Glutamatergic neuron (in vitro differentiated cells): ENCODE results near the gene PHF11. TPM values are rescaled to one million over a fixed set of nuclear protein-coding genes. Genes with fewer than 3 reads are reported as not detected.

Source experiments
- DNase-seq: peaks from one replicate; pipeline ENCODE4 v3.0.0; 2022
- H3K27ac Mint-ChIP-seq: one replicate; pipeline ENCODE4 v1.8.0; 2020; ENCODE audit warnings: mild to moderate bottlenecking, mixed read lengths, inconsistent platforms; ENCODE audit not compliant: unreplicated experiment
- H3K27me3 Mint-ChIP-seq: one replicate; pipeline ENCODE4 v1.8.0; 2020; ENCODE audit warnings: mild to moderate bottlenecking, moderate library complexity, mixed read lengths, inconsistent platforms; ENCODE audit not compliant: unreplicated experiment
- H3K36me3 Mint-ChIP-seq: one replicate; pipeline ENCODE4 v1.8.0; 2020; ENCODE audit warnings: mild to moderate bottlenecking, mixed read lengths, inconsistent platforms; ENCODE audit not compliant: unreplicated experiment
- H3K4me1 Mint-ChIP-seq: one replicate; pipeline ENCODE4 v1.8.0; 2020; ENCODE audit warnings: mild to moderate bottlenecking, low read depth, mixed read lengths, inconsistent platforms; ENCODE audit not compliant: unreplicated experiment
- H3K4me3 Mint-ChIP-seq: one replicate; pipeline ENCODE4 v1.8.0; 2020; ENCODE audit warnings: mild to moderate bottlenecking, mixed read lengths, inconsistent platforms; ENCODE audit not compliant: unreplicated experiment
- H3K9me3 Mint-ChIP-seq: one replicate; pipeline ENCODE4 v1.8.0; 2020; ENCODE audit warnings: mild to moderate bottlenecking, moderate library complexity, mixed read lengths, inconsistent platforms; ENCODE audit not compliant: unreplicated experiment
- total RNA-seq: library from RNA; stranded (reverse); fragmentation: NEBNext Ultra II Directional; extraction: Animal tissue kit (Norgen Biotek cat#: 25700); gene quantifications from one replicate; pipeline ENCODE4 v1.2.1, GENCODE V29; 2021; ENCODE audit not compliant: unreplicated experiment
- TF ChIP-seq, protein P1 (sequence below): fragments of 200-600 bp; sonication (generic); IDR thresholded peaks from one replicate; pipeline ENCODE4 v1.5.0; 2021; ENCODE audit not compliant: partially characterized antibody, unreplicated experiment

Gene PHF11
- total RNA-seq, 1 donor from 2014 or later, result 4.3 TPM

DNA sequence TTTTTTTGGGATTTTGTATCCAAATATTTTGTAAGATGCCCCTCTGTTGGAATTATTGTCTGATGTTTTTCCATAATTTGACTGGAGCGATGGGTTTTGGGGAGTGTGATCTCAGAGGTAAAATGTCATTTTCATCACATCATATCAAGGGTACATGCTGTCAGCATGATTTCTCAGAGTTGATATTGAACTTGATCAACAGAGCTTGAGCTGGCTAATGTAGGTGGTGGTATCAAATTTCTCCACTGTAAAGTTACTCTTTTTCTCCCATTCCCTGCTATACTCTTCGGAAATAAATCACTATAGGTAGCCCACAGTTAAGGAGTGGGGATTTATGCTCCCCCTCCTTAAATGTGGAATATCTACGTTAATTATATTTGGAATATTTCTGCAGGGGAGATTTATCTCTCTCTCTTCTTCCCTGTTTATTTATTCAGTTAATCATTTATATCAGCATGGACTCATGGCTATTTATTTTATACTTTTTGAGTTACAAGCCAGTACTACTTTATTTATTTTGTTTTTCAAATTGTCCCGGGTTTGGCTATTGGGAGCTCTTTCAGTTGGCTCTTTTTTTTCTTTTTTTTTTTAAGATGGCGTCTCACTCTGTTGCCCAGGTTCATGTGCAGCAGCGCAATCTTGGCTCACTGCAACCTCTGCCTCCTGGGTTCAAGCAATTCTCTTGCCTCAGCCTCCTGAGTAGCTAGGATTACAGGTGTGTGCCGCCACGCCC is 42.9 kb upstream of the PHF11 start:
- H3K36me3 Mint-ChIP-seq, result no peaks in the 10 kb centered on the region
- H3K27ac Mint-ChIP-seq, result no peak overlapping the region
- no peak for DNase-seq
- no peak overlapping the region for H3K4me3 Mint-ChIP-seq
- H3K4me1 Mint-ChIP-seq, result peaks cover 5% of the 10 kb centered on the region
- H3K9me3 Mint-ChIP-seq, result no peaks in the 10 kb centered on the region
- TF ChIP-seq, protein P1, sequence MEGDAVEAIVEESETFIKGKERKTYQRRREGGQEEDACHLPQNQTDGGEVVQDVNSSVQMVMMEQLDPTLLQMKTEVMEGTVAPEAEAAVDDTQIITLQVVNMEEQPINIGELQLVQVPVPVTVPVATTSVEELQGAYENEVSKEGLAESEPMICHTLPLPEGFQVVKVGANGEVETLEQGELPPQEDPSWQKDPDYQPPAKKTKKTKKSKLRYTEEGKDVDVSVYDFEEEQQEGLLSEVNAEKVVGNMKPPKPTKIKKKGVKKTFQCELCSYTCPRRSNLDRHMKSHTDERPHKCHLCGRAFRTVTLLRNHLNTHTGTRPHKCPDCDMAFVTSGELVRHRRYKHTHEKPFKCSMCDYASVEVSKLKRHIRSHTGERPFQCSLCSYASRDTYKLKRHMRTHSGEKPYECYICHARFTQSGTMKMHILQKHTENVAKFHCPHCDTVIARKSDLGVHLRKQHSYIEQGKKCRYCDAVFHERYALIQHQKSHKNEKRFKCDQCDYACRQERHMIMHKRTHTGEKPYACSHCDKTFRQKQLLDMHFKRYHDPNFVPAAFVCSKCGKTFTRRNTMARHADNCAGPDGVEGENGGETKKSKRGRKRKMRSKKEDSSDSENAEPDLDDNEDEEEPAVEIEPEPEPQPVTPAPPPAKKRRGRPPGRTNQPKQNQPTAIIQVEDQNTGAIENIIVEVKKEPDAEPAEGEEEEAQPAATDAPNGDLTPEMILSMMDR, result no peak
- H3K27me3 Mint-ChIP-seq, result no peaks in the 10 kb centered on the region

- H3K9me3 Mint-ChIP-seq, result no peaks in the 10 kb centered on the region
- H3K36me3 Mint-ChIP-seq, result no peaks in the 10 kb centered on the region
- DNase-seq, result no peak
- no peak overlapping the region for H3K4me3 Mint-ChIP-seq
- H3K27ac Mint-ChIP-seq, result no peak overlapping the region
- H3K4me1 Mint-ChIP-seq, result peaks cover 5% of the 10 kb centered on the region
- H3K27me3 Mint-ChIP-seq, result no peaks in the 10 kb centered on the region
- TF ChIP-seq, protein P1, result no peak
These were observed 42.3 kb upstream of the PHF11 start for GRCh38 chr13:49453465-49453864.

GRCh38 chr13:49454388-49455006 is 41.3 kb upstream of the PHF11 start:
- H3K9me3 Mint-ChIP-seq, result no peaks in the 10 kb centered on the region
- H3K27me3 Mint-ChIP-seq, result no peaks in the 10 kb centered on the region
- TF ChIP-seq, protein P1, result no peak
- H3K4me1 Mint-ChIP-seq, result peaks cover 5% of the 10 kb centered on the region
- H3K27ac Mint-ChIP-seq, result no peak overlapping the region
- no peak for DNase-seq
- no peak overlapping the region for H3K4me3 Mint-ChIP-seq
- H3K36me3 Mint-ChIP-seq, result no peaks in the 10 kb centered on the region

DNA sequence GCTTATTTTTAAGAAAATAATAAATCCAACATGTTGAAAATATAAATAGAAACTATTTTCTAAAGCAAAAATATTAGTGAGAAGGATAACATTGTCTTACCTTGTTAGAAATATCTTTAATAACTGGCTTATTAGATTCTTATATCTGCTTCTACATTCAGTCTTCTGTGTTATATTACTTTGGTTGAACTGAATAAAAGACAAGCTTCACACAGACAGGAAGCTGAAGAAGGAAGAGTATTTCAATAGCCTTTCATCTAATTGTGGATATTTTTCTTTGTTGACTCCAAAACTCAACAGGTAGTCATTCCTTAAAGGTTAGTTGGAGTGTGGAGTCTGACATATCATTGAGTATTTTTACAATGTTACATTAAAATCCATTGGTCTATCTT is 40.8 kb upstream of the PHF11 start:
- TF ChIP-seq, protein P1, result no peak
- Mint-ChIP-seq H3K4me3 (no peak overlapping the region), H3K4me1 (peaks cover 4% of the 10 kb centered on the region), H3K27me3 (no peaks in the 10 kb centered on the region), H3K27ac (no peak overlapping the region), H3K36me3 (no peaks in the 10 kb centered on the region), H3K9me3 (no peaks in the 10 kb centered on the region)
- no peak for DNase-seq

- Mint-ChIP-seq H3K4me1 (no peaks in the 10 kb centered on the region), H3K4me3 (no peak overlapping the region), H3K36me3 (no peaks in the 10 kb centered on the region), H3K27ac (no peak overlapping the region), H3K27me3 (no peaks in the 10 kb centered on the region), H3K9me3 (no peaks in the 10 kb centered on the region)
- no peak for DNase-seq
- TF ChIP-seq, protein P1, result no peak
These were observed 39.6 kb upstream of the PHF11 start for GRCh38 chr13:49456156-49456555.
